Endothelial cell of umbilical vein (primary cell): ENCODE data around the gene PLA2G15. TPM values are rescaled to one million over a fixed set of nuclear protein-coding genes. Genes with fewer than 3 reads are reported as not detected.

Experiments
- BruUV-seq: library from RNA; stranded (reverse); fragments of 400-500 nt; replicated peaks from 2 replicates; lab custom pipeline; 2021; lab: Mats Ljungman, UMichigan
- CTCF ChIA-PET: fragments of 300-600, 350-600 bp; sonication (Branson Sonifier 250); formaldehyde crosslinking; loops from one replicate; lab custom pipeline; 2021; ENCODE audit warnings: antibody characterized with exemption, inconsistent platforms; lab: Charles Lee
- POLR2A ChIA-PET: fragments of 300-600, 350-600 bp; sonication (Branson Sonifier 250); formaldehyde crosslinking; loops from one replicate; lab custom pipeline; 2021; ENCODE audit warnings: antibody characterized with exemption, inconsistent platforms; lab: Charles Lee
- DNase-seq: peaks from one replicate; pipeline ENCODE4 v3.0.0-alpha.2; 2011; ENCODE audit warnings: low read depth, low spot score
- FAIRE-seq: peaks from 2 replicates; lab custom pipeline; 2011; peaks lifted over from hg19 to GRCh38; lab: Jason Lieb, UNC
- H2AFZ ChIP-seq: 2 replicates; pipeline ENCODE4 v1.6.0; 2012; ENCODE audit warnings: low read depth, low read length, control low read depth, inconsistent platforms
- H3K27ac ChIP-seq: 2 replicates; pipeline ENCODE4 v1.5.1; 2011; ENCODE audit warnings: low read depth, mild to moderate bottlenecking, control low read depth, low read length, moderate library complexity; ENCODE audit not compliant: insufficient read depth
- H3K27me3 ChIP-seq, 2 experiments: 2 replicates each; pipeline versions ENCODE4 v1.6.0 to v1.6.1; 2011; ENCODE audit warnings: low read length in 2 of 2, mixed read lengths in 1 of 2; ENCODE audit not compliant: control insufficient read depth in 2 of 2, insufficient read depth in 2 of 2
- H3K36me3 ChIP-seq, 2 experiments: 2 replicates in 1 of 2; 3 replicates in 1 of 2; pipeline ENCODE4 v1.5.1; 2011; ENCODE audit warnings: low read length in 2 of 2, mild to moderate bottlenecking in 1 of 2, moderate library complexity in 1 of 2; ENCODE audit not compliant: control insufficient read depth in 2 of 2, insufficient read depth in 2 of 2; ENCODE audit errors: extremely low read depth in 1 of 2
- H3K4me1 ChIP-seq: 3 replicates; pipeline ENCODE4 v1.5.1; 2011; ENCODE audit warnings: mild to moderate bottlenecking, low read length; ENCODE audit not compliant: control insufficient read depth, insufficient read depth; ENCODE audit errors: extremely low read depth
- H3K4me2 ChIP-seq: 2 replicates; pipeline ENCODE4 v1.6.1; 2011; ENCODE audit warnings: low read length, control low read depth, mixed read lengths; ENCODE audit not compliant: insufficient read depth
- H3K4me3 ChIP-seq, 3 experiments: fragments of 200-600 bp in 1 of 3; sonication (generic), shearing (Covaris generic) in 1 of 3; replicated peaks in 1 of 3; 2 replicates each; pipeline ENCODE4 v1.5.1; 2011 to 2016; ENCODE audit warnings: control low read depth in 3 of 3, low read length in 3 of 3, mild to moderate bottlenecking in 2 of 3, inconsistent platforms in 1 of 3, low read depth in 1 of 3, moderate library complexity in 1 of 3; ENCODE audit not compliant: insufficient read depth in 1 of 3
- H3K79me2 ChIP-seq: 2 replicates; pipeline ENCODE4 v1.6.0; 2012; ENCODE audit warnings: low read length, inconsistent platforms; ENCODE audit not compliant: control insufficient read depth, insufficient read depth
- H3K9ac ChIP-seq: replicated peaks from 2 replicates; pipeline ENCODE3; 2011; ENCODE audit warnings: low read length, control low read depth; ENCODE audit not compliant: insufficient read depth; ENCODE audit errors: extremely low read depth
- H3K9me1 ChIP-seq: replicated peaks from 3 replicates; pipeline ENCODE4 v1.6.0; 2011; ENCODE audit warnings: mild to moderate bottlenecking, low read length; ENCODE audit not compliant: control insufficient read depth, insufficient read depth; ENCODE audit errors: extremely low read depth
- H3K9me3 ChIP-seq: replicated peaks from 2 replicates; pipeline ENCODE4 v1.5.1; 2012; ENCODE audit warnings: low read length, inconsistent platforms; ENCODE audit not compliant: control insufficient read depth, insufficient read depth
- H4K20me1 ChIP-seq: replicated peaks from 2 replicates; pipeline ENCODE3; 2011; ENCODE audit warnings: mild to moderate bottlenecking, low read length; ENCODE audit not compliant: control insufficient read depth, insufficient read depth; ENCODE audit errors: extremely low read depth
- EZH2 ChIP-seq: IDR thresholded peaks from 2 replicates; pipeline ENCODE4 v1.6.1; 2012; ENCODE audit warnings: borderline replicate concordance, low read depth, mild to moderate bottlenecking, moderate library complexity, low read length, inconsistent platforms; ENCODE audit not compliant: severe bottlenecking
- FOS ChIP-seq: IDR thresholded peaks from 2 replicates; pipeline ENCODE4 v1.6.1; 2011; ENCODE audit warnings: mild to moderate bottlenecking, low read length, moderate library complexity, borderline replicate concordance; ENCODE audit not compliant: insufficient read depth
- GATA2 ChIP-seq: IDR thresholded peaks from 2 replicates; pipeline ENCODE4 v1.7.0; 2011; ENCODE audit warnings: low read depth, mild to moderate bottlenecking, moderate library complexity, mixed read lengths, low read length; ENCODE audit not compliant: insufficient read length, insufficient read depth
- JUN ChIP-seq: IDR thresholded peaks from 2 replicates; pipeline ENCODE4 v1.6.1; 2011; ENCODE audit warnings: borderline replicate concordance, low read depth; ENCODE audit not compliant: insufficient read length, insufficient read depth
- MYC ChIP-seq: IDR thresholded peaks from one replicate; pipeline ENCODE4 v1.6.1; 2011; ENCODE audit warnings: mild to moderate bottlenecking, low read depth, low read length
- POLR2A ChIP-seq: IDR thresholded peaks from 2 replicates; pipeline ENCODE4 v1.6.1; 2012; ENCODE audit warnings: low read depth, mild to moderate bottlenecking, control low read depth, low read length
- POLR2AphosphoS5 ChIP-seq: IDR thresholded peaks from 2 replicates; pipeline ENCODE4 v1.6.1; 2012; ENCODE audit warnings: low read depth, mild to moderate bottlenecking, control low read depth, low read length, moderate library complexity; ENCODE audit not compliant: insufficient read depth
- dilution Hi-C: fragments of 300-500 bp; cut with MboI; formaldehyde crosslinking; loops from one replicate; pipeline ENCODE4 v1.15.0; 2019; ENCODE audit warnings: low sequenced_read_pairs; ENCODE audit not compliant: extremely low pct_ligation_motif_present
- intact Hi-C: fragments of 100-400 bp; cut with micrococcal nuclease; formaldehyde crosslinking; loops from one replicate; pipeline ENCODE4 v1.10.0; 2022
- polyA plus RNA-seq, 4 experiments: library from polyadenylated mRNA; depleted of rRNA in 3 of 4; stranded (reverse) in 3 of 4; unstranded in 1 of 4; fragments of >200 nt; gene quantifications; 2 replicates each; pipeline versions ENCODE4 v1.2.1 to v1.2.3, GENCODE V29; 2011 to 2012; ENCODE audit warnings: missing spikeins in 1 of 4
- total RNA-seq: library from RNA; stranded (reverse); gene quantifications from 2 replicates; pipeline ENCODE4 v1.2.3, GENCODE V29; 2021
- TF ChIP-seq, protein P1 (sequence below), 2 donors: IDR thresholded peaks; 1 replicate in 1 of 2; 2 replicates in 1 of 2; pipeline ENCODE4 v1.5.1; 2011; ENCODE audit warnings: low read length in 2 of 2, mild to moderate bottlenecking in 2 of 2, moderate library complexity in 2 of 2, control low read depth in 1 of 2, inconsistent platforms in 1 of 2, low read depth in 1 of 2; ENCODE audit not compliant: insufficient read depth in 1 of 2; ENCODE audit errors: extremely low read depth in 1 of 2
- TF ChIP-seq, protein P2 (sequence below): IDR thresholded peaks from 2 replicates; pipeline ENCODE4 v1.6.1; 2011; ENCODE audit not compliant: insufficient read depth, insufficient read length

The PLA2G15 gene
- total and polyA plus RNA-seq, 2 donors (not counting 3 experiments of a cell fraction or from before 2014, with no cell fraction given), result 24.3 to 41.8 TPM

GRCh38 chr16:68297908-68298307 is 52.7 kb downstream of the PLA2G15 start:
- Histone ChIP-seq H2AFZ (no peak overlapping the region), H3K4me2 (no peak overlapping the region), H3K79me2 (peaks cover 6% of the 10 kb centered on the region), H3K9me1 (no peaks in the 10 kb centered on the region), H3K9me3 (no peaks in the 10 kb centered on the region), H3K36me3 (peaks cover 43 to 57% of the 10 kb centered on the region in 2 experiments), H3K9ac (no peak overlapping the region), H3K4me1 (no peaks in the 10 kb centered on the region), H3K4me3 (no peak overlapping the region), H3K27me3 (no peaks in the 10 kb centered on the region), H3K27ac (no peak overlapping the region), H4K20me1 (no peaks in the 10 kb centered on the region)
- ChIA-PET POLR2A (no interaction called here), CTCF (interaction anchor here (1.7 to 10.9 kb wide), 2 partner anchors 8 to 35 kb away, joined by 8 to 120 read pairs; partner anchors contain the start of gene SLC7A6)
- dilution Hi-C loops (no loop called here), intact Hi-C loops (no loop called here)
- DNase-seq, result no peak
- FAIRE-seq, result no peak
- TSS peak; percentile 6 for BruUV-seq
- TF ChIP-seq, protein P1, sequence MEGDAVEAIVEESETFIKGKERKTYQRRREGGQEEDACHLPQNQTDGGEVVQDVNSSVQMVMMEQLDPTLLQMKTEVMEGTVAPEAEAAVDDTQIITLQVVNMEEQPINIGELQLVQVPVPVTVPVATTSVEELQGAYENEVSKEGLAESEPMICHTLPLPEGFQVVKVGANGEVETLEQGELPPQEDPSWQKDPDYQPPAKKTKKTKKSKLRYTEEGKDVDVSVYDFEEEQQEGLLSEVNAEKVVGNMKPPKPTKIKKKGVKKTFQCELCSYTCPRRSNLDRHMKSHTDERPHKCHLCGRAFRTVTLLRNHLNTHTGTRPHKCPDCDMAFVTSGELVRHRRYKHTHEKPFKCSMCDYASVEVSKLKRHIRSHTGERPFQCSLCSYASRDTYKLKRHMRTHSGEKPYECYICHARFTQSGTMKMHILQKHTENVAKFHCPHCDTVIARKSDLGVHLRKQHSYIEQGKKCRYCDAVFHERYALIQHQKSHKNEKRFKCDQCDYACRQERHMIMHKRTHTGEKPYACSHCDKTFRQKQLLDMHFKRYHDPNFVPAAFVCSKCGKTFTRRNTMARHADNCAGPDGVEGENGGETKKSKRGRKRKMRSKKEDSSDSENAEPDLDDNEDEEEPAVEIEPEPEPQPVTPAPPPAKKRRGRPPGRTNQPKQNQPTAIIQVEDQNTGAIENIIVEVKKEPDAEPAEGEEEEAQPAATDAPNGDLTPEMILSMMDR (IDR thresholded peaks at IDR 0.05; ENCODE audit: extremely low read depth in 1 of 2, insufficient read depth in 1 of 2, low read depth in 1 of 2, low read length in 2 of 2), result no peak
- TF ChIP-seq EZH2, result no peak
- no peak for TF ChIP-seq MYC
- TF ChIP-seq POLR2AphosphoS5, result no peak
- TF ChIP-seq, protein P2, sequence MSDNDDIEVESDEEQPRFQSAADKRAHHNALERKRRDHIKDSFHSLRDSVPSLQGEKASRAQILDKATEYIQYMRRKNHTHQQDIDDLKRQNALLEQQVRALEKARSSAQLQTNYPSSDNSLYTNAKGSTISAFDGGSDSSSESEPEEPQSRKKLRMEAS, result no peak
- no peak for TF ChIP-seq JUN
- TF ChIP-seq FOS, result no peak
- TF ChIP-seq POLR2A, result no peak
- TF ChIP-seq GATA2, result no peak
